ENCODE data around the gene MBOAT2. TPM values are rescaled to one million over a fixed set of nuclear protein-coding genes. Genes with fewer than 3 reads are reported as not detected.

MBOAT2 gene
- total and polyA plus RNA-seq, 4 donors = 0.57 to 65.5 (median 3.2) TPM

DNA sequence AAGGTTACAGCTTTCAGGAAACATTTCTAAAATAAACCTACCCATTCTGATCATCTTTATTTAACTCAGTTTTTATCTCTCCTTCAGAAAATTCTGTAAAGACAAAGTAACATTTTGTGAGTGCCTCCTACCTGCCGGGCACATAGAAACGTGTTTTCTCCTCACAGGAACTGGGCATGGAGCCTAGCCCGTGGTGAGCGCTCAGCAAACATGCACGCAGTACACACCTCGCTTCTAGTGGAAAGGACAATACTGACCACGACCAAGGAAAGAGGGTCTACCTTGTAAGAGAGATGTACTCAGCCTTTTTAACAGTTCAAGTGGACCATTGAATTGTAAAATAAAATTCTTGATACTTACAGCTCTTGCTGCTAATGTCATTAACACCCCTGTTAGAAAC lies 141.3 kb downstream of the MBOAT2 start:
- DNase-seq (ENCODE audit: low spot score) = no peak
- Histone ChIP-seq H3K4me1 (ENCODE audit: control insufficient read depth in 4 of 4, insufficient read depth in 4 of 4, low read length in 3 of 4) (no peaks in the 10 kb centered on the region), H3K9ac (ENCODE audit: low read depth in 1 of 2, low read length in 2 of 2) (no peak overlapping the region), H3K4me3 (ENCODE audit: low read depth in 1 of 3, low read length in 3 of 3) (no peak overlapping the region), H3K27ac (ENCODE audit: low read depth in 1 of 2, low read length in 2 of 2) (no peak overlapping the region), H3K9me3 (ENCODE audit: control insufficient read depth in 4 of 4, low read length in 3 of 4) (no peaks in the 10 kb centered on the region), H3K36me3 (ENCODE audit: control insufficient read depth in 4 of 4, insufficient read depth in 3 of 4, low read depth in 1 of 4, low read length in 3 of 4) (no peaks in the 10 kb centered on the region), H3K27me3 (ENCODE audit: control insufficient read depth in 4 of 4, insufficient read depth in 4 of 4, low read length in 3 of 4) (no peaks in the 10 kb centered on the region)
- WGBS = 85% methylated on average over 7 of the region's 7 CpGs
- TF ChIP-seq ZBTB33 (IDR thresholded peaks at IDR 0.05) (no peak), MAX (IDR thresholded peaks at IDR 0.05) (no peak), GABPA (IDR thresholded peaks at IDR 0.05 in 1 of 2, conservative IDR thresholded peaks at IDR 0.05 in 1 of 2) (no peak), NR2F2 (IDR thresholded peaks at IDR 0.05) (no peak), HNF4A (conservative IDR thresholded peaks at IDR 0.05) (no peak), TAF1 (conservative IDR thresholded peaks at IDR 0.05) (no peak), YY1 (IDR thresholded peaks at IDR 0.05) (no peak)
- TF ChIP-seq, protein P1, sequence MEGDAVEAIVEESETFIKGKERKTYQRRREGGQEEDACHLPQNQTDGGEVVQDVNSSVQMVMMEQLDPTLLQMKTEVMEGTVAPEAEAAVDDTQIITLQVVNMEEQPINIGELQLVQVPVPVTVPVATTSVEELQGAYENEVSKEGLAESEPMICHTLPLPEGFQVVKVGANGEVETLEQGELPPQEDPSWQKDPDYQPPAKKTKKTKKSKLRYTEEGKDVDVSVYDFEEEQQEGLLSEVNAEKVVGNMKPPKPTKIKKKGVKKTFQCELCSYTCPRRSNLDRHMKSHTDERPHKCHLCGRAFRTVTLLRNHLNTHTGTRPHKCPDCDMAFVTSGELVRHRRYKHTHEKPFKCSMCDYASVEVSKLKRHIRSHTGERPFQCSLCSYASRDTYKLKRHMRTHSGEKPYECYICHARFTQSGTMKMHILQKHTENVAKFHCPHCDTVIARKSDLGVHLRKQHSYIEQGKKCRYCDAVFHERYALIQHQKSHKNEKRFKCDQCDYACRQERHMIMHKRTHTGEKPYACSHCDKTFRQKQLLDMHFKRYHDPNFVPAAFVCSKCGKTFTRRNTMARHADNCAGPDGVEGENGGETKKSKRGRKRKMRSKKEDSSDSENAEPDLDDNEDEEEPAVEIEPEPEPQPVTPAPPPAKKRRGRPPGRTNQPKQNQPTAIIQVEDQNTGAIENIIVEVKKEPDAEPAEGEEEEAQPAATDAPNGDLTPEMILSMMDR (IDR thresholded peaks at IDR 0.05; ENCODE audit: low read depth, low read length, missing input control) = no peak
- TF ChIP-seq, protein P2, sequence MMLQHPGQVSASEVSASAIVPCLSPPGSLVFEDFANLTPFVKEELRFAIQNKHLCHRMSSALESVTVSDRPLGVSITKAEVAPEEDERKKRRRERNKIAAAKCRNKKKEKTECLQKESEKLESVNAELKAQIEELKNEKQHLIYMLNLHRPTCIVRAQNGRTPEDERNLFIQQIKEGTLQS (IDR thresholded peaks at IDR 0.05) = no peak

DNA sequence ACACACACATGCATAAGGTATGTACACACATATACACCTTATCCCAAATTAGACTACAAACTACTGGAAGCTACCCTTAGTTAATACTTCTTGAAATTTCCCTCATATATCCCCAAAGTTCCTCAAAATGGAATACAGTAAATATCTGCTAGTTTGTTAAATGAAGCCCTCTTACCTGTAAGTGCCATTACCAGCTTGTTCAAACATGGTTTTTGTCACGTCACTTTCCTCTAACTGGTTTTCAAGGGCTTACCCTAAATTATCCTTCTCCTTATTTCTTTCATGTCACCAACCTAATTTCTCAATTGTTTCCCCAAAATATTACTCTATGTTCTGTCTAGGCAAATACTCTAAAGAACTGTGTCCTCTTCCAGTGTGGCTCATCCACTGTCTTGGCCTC lies 141.7 kb downstream of the MBOAT2 start:
- H3K4me3 ChIP-seq (ENCODE audit: low read depth in 1 of 3, low read length in 3 of 3) = no peak overlapping the region
- H3K27ac ChIP-seq (ENCODE audit: low read depth in 1 of 2, low read length in 2 of 2) = no peak overlapping the region
- whole genome bisulfite sequencing = 89% methylated on average over 1 of the region's 1 CpG
- TF ChIP-seq HNF4A (conservative IDR thresholded peaks at IDR 0.05) (no peak), EGR1 (IDR thresholded peaks at IDR 0.05; ENCODE audit: low read depth in 2 of 2) (no peak), RXRA (IDR thresholded peaks at IDR 0.05) (no peak), HNF4G (IDR thresholded peaks at IDR 0.05) (no peak), ZBTB33 (IDR thresholded peaks at IDR 0.05) (no peak), TAF1 (conservative IDR thresholded peaks at IDR 0.05) (no peak), FOXA2 (IDR thresholded peaks at IDR 0.05) (no peak), RAD21 (IDR thresholded peaks at IDR 0.05) (no peak), NR2F2 (IDR thresholded peaks at IDR 0.05) (no peak), FOXA1 (IDR thresholded peaks at IDR 0.05) (no peak), MAX (IDR thresholded peaks at IDR 0.05) (no peak), YY1 (IDR thresholded peaks at IDR 0.05) (no peak)
- TF ChIP-seq, protein P3, sequence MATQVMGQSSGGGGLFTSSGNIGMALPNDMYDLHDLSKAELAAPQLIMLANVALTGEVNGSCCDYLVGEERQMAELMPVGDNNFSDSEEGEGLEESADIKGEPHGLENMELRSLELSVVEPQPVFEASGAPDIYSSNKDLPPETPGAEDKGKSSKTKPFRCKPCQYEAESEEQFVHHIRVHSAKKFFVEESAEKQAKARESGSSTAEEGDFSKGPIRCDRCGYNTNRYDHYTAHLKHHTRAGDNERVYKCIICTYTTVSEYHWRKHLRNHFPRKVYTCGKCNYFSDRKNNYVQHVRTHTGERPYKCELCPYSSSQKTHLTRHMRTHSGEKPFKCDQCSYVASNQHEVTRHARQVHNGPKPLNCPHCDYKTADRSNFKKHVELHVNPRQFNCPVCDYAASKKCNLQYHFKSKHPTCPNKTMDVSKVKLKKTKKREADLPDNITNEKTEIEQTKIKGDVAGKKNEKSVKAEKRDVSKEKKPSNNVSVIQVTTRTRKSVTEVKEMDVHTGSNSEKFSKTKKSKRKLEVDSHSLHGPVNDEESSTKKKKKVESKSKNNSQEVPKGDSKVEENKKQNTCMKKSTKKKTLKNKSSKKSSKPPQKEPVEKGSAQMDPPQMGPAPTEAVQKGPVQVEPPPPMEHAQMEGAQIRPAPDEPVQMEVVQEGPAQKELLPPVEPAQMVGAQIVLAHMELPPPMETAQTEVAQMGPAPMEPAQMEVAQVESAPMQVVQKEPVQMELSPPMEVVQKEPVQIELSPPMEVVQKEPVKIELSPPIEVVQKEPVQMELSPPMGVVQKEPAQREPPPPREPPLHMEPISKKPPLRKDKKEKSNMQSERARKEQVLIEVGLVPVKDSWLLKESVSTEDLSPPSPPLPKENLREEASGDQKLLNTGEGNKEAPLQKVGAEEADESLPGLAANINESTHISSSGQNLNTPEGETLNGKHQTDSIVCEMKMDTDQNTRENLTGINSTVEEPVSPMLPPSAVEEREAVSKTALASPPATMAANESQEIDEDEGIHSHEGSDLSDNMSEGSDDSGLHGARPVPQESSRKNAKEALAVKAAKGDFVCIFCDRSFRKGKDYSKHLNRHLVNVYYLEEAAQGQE (IDR thresholded peaks at IDR 0.05) = no peak
- TF ChIP-seq, protein P2 (IDR thresholded peaks at IDR 0.05) = no peak
- TF ChIP-seq, protein P1 (IDR thresholded peaks at IDR 0.05; ENCODE audit: low read depth, low read length, missing input control) = no peak
- no peaks in the 10 kb centered on the region for H3K27me3 ChIP-seq (ENCODE audit: control insufficient read depth in 4 of 4, insufficient read depth in 4 of 4, low read length in 3 of 4)
- no peak for DNase-seq (ENCODE audit: low spot score)
- no peak overlapping the region for H3K9ac ChIP-seq (ENCODE audit: low read depth in 1 of 2, low read length in 2 of 2)
- no peaks in the 10 kb centered on the region for H3K9me3 ChIP-seq (ENCODE audit: control insufficient read depth in 4 of 4, low read length in 3 of 4)
- H3K4me1 ChIP-seq (ENCODE audit: control insufficient read depth in 4 of 4, insufficient read depth in 4 of 4, low read length in 3 of 4) = no peaks in the 10 kb centered on the region
- H3K36me3 ChIP-seq (ENCODE audit: control insufficient read depth in 4 of 4, insufficient read depth in 3 of 4, low read depth in 1 of 4, low read length in 3 of 4) = no peaks in the 10 kb centered on the region
